Astrocyte (in vitro differentiated cells and primary cell): ENCODE data around the gene S100A1. TPM values are rescaled to one million over a fixed set of nuclear protein-coding genes. Genes with fewer than 3 reads are reported as not detected.

ENCODE experiments used
- DNase-seq: peaks from one replicate; pipeline ENCODE4 v3.0.0-alpha.2; 2010; ENCODE audit warnings: low read depth
- FAIRE-seq: peaks from 2 replicates; lab custom pipeline; 2011; peaks lifted over from hg19 to GRCh38; lab: Jason Lieb, UNC
- H2AFZ ChIP-seq: 2 replicates; pipeline ENCODE4 v1.6.0; 2012; ENCODE audit warnings: low read depth, low read length, inconsistent platforms
- H3K27ac ChIP-seq: 2 replicates; pipeline ENCODE4 v1.5.1; 2011; ENCODE audit warnings: low read depth, low read length, inconsistent platforms
- H3K27me3 ChIP-seq: 2 replicates; pipeline ENCODE4 v1.6.0; 2011; ENCODE audit warnings: low read length, inconsistent platforms; ENCODE audit not compliant: insufficient read depth
- H3K36me3 ChIP-seq: 2 replicates; pipeline ENCODE4 v1.5.1; 2011; ENCODE audit warnings: low read length, inconsistent platforms; ENCODE audit not compliant: insufficient read depth
- H3K4me1 ChIP-seq: 2 replicates; pipeline ENCODE4 v1.5.1; 2011; ENCODE audit warnings: low read length, inconsistent platforms; ENCODE audit not compliant: insufficient read depth
- H3K4me2 ChIP-seq: 2 replicates; pipeline ENCODE4 v1.6.0; 2012; ENCODE audit warnings: low read length, inconsistent platforms
- H3K4me3 ChIP-seq: 2 replicates; pipeline ENCODE4 v1.5.1; 2011; ENCODE audit warnings: low read depth, mild to moderate bottlenecking, low read length, inconsistent platforms; ENCODE audit not compliant: insufficient read depth
- H3K79me2 ChIP-seq: 2 replicates; pipeline ENCODE4 v1.6.0; 2012; ENCODE audit warnings: mild to moderate bottlenecking, low read length, inconsistent platforms; ENCODE audit not compliant: insufficient read depth
- H3K9ac ChIP-seq: 2 replicates; pipeline ENCODE4 v1.6.0; 2012; ENCODE audit warnings: mild to moderate bottlenecking, low read length, inconsistent platforms
- H3K9me3 ChIP-seq: 2 replicates; pipeline ENCODE4 v1.5.1; 2012; ENCODE audit warnings: low read depth, mild to moderate bottlenecking, low read length, inconsistent platforms; ENCODE audit not compliant: insufficient read depth
- H4K20me1 ChIP-seq: 2 replicates; pipeline ENCODE4 v1.6.0; 2012; ENCODE audit warnings: low read length, inconsistent platforms; ENCODE audit not compliant: insufficient read depth
- H3K27ac Mint-ChIP-seq: one replicate; pipeline ENCODE4 v1.8.0; 2021; ENCODE audit warnings: mild to moderate bottlenecking, mixed read lengths; ENCODE audit not compliant: unreplicated experiment
- H3K27me3 Mint-ChIP-seq: one replicate; pipeline ENCODE4 v1.8.0; 2021; ENCODE audit warnings: low read depth, mixed read lengths; ENCODE audit not compliant: unreplicated experiment
- H3K36me3 Mint-ChIP-seq: one replicate; pipeline ENCODE4 v1.8.0; 2021; ENCODE audit warnings: low read depth, mixed read lengths; ENCODE audit not compliant: unreplicated experiment
- H3K4me1 Mint-ChIP-seq: one replicate; pipeline ENCODE4 v1.8.0; 2021; ENCODE audit warnings: low read depth, mixed read lengths; ENCODE audit not compliant: unreplicated experiment
- H3K4me3 Mint-ChIP-seq: one replicate; pipeline ENCODE4 v1.8.0; 2021; ENCODE audit warnings: mild to moderate bottlenecking, moderate library complexity, mixed read lengths; ENCODE audit not compliant: unreplicated experiment
- H3K9me3 Mint-ChIP-seq: one replicate; pipeline ENCODE4 v1.8.0; 2021; ENCODE audit warnings: mild to moderate bottlenecking, mixed read lengths; ENCODE audit not compliant: unreplicated experiment
- CTCF ChIP-seq: IDR thresholded peaks from 2 replicates; pipeline ENCODE4 v1.5.1; 2011; ENCODE audit warnings: low read depth, mild to moderate bottlenecking, inconsistent platforms, low read length, moderate library complexity; ENCODE audit not compliant: insufficient read depth
- EZH2 ChIP-seq: IDR thresholded peaks from 2 replicates; pipeline ENCODE4 v1.6.1; 2012; ENCODE audit warnings: mild to moderate bottlenecking, low read length, inconsistent platforms; ENCODE audit not compliant: insufficient read depth
- total RNA-seq: library from RNA; stranded (reverse); gene quantifications from 2 replicates; pipeline ENCODE4 v1.2.1, GENCODE V29; 2021

S100A1 gene
- total RNA-seq, 1 donor from 2014 or later, result 1.7 TPM

GRCh38 chr1:153652805-153653500 is 24.7 kb downstream of the S100A1 start:
- no peak overlapping the region for H3K4me3 ChIP-seq
- H2AFZ ChIP-seq, result no peak overlapping the region
- no peaks in the 10 kb centered on the region for H3K27me3 Mint-ChIP-seq
- H3K36me3 ChIP-seq, result no peaks in the 10 kb centered on the region
- peak overlapping the region; percentile 26 for H3K4me2 ChIP-seq
- peaks cover 6% of the 10 kb centered on the region for H3K4me1 ChIP-seq
- H4K20me1 ChIP-seq, result no peaks in the 10 kb centered on the region
- H3K27me3 ChIP-seq, result no peaks in the 10 kb centered on the region
- H3K4me3 Mint-ChIP-seq, result no peak overlapping the region
- DNase-seq, result peak; percentile 51
- H3K4me1 Mint-ChIP-seq, result peaks cover 6% of the 10 kb centered on the region
- no peaks in the 10 kb centered on the region for H3K36me3 Mint-ChIP-seq
- no peaks in the 10 kb centered on the region for H3K79me2 ChIP-seq
- peaks cover 2% of the 10 kb centered on the region for H3K9me3 Mint-ChIP-seq
- TF ChIP-seq CTCF (no peak), EZH2 (no peak)
- H3K9me3 ChIP-seq, result no peaks in the 10 kb centered on the region
- H3K9ac ChIP-seq, result no peak overlapping the region
- H3K27ac Mint-ChIP-seq, result no peak overlapping the region
- FAIRE-seq, result no peak
- peak overlapping the region; percentile 20 for H3K27ac ChIP-seq

- Mint-ChIP-seq H3K9me3 (peaks cover 2% of the 10 kb centered on the region), H3K27ac (no peak overlapping the region), H3K27me3 (no peaks in the 10 kb centered on the region), H3K4me1 (peaks cover 10% of the 10 kb centered on the region), H3K36me3 (peaks cover 2% of the 10 kb centered on the region), H3K4me3 (no peak overlapping the region)
- TF ChIP-seq CTCF (no peak), EZH2 (no peak)
- Histone ChIP-seq H3K79me2 (peaks cover 15% of the 10 kb centered on the region), H3K4me3 (no peak overlapping the region), H3K36me3 (no peaks in the 10 kb centered on the region), H3K9ac (no peak overlapping the region), H3K4me1 (peaks cover 9% of the 10 kb centered on the region), H2AFZ (no peak overlapping the region), H3K27me3 (no peaks in the 10 kb centered on the region), H3K4me2 (no peak overlapping the region), H3K9me3 (no peaks in the 10 kb centered on the region), H4K20me1 (peaks cover 10% of the 10 kb centered on the region), H3K27ac (no peak overlapping the region)
- DNase-seq, result no peak
- FAIRE-seq, result no peak
Observed at GRCh38 chr1:153655333-153655732, 27.1 kb downstream of the S100A1 start.
